ENCODE measurements around the gene UTRN. TPM values are rescaled to one million over a fixed set of nuclear protein-coding genes. Genes with fewer than 3 reads are reported as not detected.

Gene UTRN
- total and polyA plus RNA-seq, 10 of the 15 experiments (the other 5 are each of a cell fraction or from before 2014, with no cell fraction given): 1.6 to 52.6 (median 25.5) TPM

DNA sequence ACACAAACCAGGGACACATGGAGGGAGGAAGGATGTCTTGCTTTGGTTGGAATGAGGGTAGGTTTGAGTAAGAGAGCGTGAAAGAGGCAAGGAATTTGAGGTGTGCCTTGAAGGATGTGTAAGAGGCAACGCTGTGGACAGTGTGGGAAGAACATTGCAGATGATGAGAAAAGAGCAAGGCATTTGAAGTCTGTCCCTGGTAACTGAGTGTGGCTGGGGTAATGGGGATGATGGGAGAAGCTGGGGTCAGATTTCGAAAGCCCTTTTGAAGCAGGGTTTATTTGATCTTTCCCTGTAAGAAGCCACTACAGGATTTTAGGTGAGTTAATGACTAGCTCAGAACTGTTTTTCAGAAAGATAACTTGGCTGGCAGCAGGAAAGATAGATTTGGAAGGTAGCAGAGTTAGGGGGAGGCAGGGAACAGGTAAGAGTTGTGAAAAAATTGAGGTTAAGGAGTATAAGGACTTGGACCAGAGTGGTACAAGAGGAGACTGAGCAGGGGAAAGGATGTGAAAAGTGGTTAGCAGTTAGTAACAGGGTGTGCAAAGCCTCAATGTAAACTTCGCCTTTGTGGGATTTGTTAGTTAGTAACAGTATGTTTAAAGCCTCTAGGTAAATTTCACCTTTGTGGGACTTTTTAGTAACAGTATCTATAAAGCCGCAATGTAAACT, 17.7 kb downstream of the UTRN start (continued):
- TF ChIP-seq CUX1 (IDR thresholded peaks at IDR 0.05; ENCODE audit: insufficient replicate concordance, low read depth, low read length): no peak

GRCh38 chr6:144304223-144304848, 19.2 kb downstream of the UTRN start:
- no peaks in the 10 kb centered on the region for H3K9me3 ChIP-seq (replicated peaks; ENCODE audit: control insufficient read depth, insufficient read depth, low read length)
- ATAC-seq: no peak
- H3K27me3 ChIP-seq (replicated peaks in 1 of 2; ENCODE audit: control insufficient read depth in 2 of 2, insufficient read depth in 2 of 2, low read length in 1 of 2): no peaks in the 10 kb centered on the region
- H4K20me1 ChIP-seq (ENCODE audit: control insufficient read depth, insufficient read depth): no peaks in the 10 kb centered on the region
- SMC1A ChIA-PET (ENCODE audit: uncharacterized antibody, unreplicated experiment): interaction anchor here (0.7 to 2.6 kb wide), 3 partner anchors 20 to 163 kb away, joined by 3 to 8 read pairs (median 3); no protein-coding TSS in a partner anchor
- H2AFZ ChIP-seq (ENCODE audit: control insufficient read depth, low read depth, low read length): no peak overlapping the region
- RAD21 ChIA-PET (ENCODE audit: unreplicated experiment): interaction anchor here (0.9 kb wide), 1 partner anchor 197 kb away, joined by 3 read pairs; no protein-coding TSS in a partner anchor
- WGBS (ENCODE audit: insufficient coverage, insufficient replicate concordance, low lambda C conversion rate, missing lambda C conversion rate): 79% methylated on average over 4 of the region's 4 CpGs
- CTCF ChIA-PET: interaction anchor here (0.6 to 0.7 kb wide), 2 partner anchors 175 to 576 kb away, joined by 3 to 4 read pairs; no protein-coding TSS in a partner anchor
- H3K4me3 ChIP-seq: no peak overlapping the region
- no peak for DNase-seq (ENCODE audit: low read depth, low spot score)
- no peak overlapping the region for H3K9ac ChIP-seq (ENCODE audit: control insufficient read depth, insufficient read depth, low read length)
- intact Hi-C loops (cut with micrococcal nuclease; ENCODE audit: unreplicated experiment): no loop called here
- H3K27ac ChIP-seq (ENCODE audit: control insufficient read depth, insufficient read depth): no peak overlapping the region
- no TSS peak for BruUV-seq (replicated peaks)
- no peaks in the 10 kb centered on the region for H3K79me2 ChIP-seq (ENCODE audit: control insufficient read depth, insufficient read depth, low read length)
- H3K36me3 ChIP-seq (ENCODE audit: control insufficient read depth in 2 of 2, insufficient read depth in 2 of 2, low read length in 1 of 2): no peaks in the 10 kb centered on the region
- in situ Hi-C loops (cut with MboI): no loop called here
- peaks cover 9% of the 10 kb centered on the region for H3K4me1 ChIP-seq (ENCODE audit: control insufficient read depth, insufficient read depth, low read length)
- no peak for FAIRE-seq
- no peak overlapping the region for H3K4me2 ChIP-seq (ENCODE audit: control insufficient read depth, insufficient read depth)
- POLR2A ChIA-PET: interaction anchor here (1.0 to 1.7 kb wide), 2 partner anchors 14 to 48 kb away, joined by 3 read pairs; no protein-coding TSS in a partner anchor
- TF ChIP-seq USF1 (IDR thresholded peaks at IDR 0.05; ENCODE audit: borderline replicate concordance, extremely low read length, insufficient read depth, low read depth, low read length) (no peak), E4F1 (IDR thresholded peaks at IDR 0.05; ENCODE audit: borderline replicate concordance, partially characterized antibody) (no peak), NFYB (IDR thresholded peaks at IDR 0.05; ENCODE audit: insufficient read depth, low read depth, low read length) (no peak), KAT2A (conservative IDR thresholded peaks at IDR 0.05; ENCODE audit: control insufficient read depth, low read depth, low read length) (no peak), EP300 (IDR thresholded peaks at IDR 0.05; ENCODE audit: borderline replicate concordance in 1 of 2, control insufficient read depth in 1 of 2, low read depth in 2 of 2, low read length in 2 of 2) (no peak), FOS (IDR thresholded peaks at IDR 0.05; ENCODE audit: borderline replicate concordance, extremely low read depth, insufficient read length) (no peak), CHD4 (IDR thresholded peaks at IDR 0.05) (no peak), EED (IDR thresholded peaks at IDR 0.05; ENCODE audit: low read depth) (no peak)

Measured in GM12878 (cell line).